OCI-LY1 (cell line): ENCODE data around the gene MAP3K19.

Experiments used
- H2AFZ ChIP-seq: fragments of 200-600 bp; sonication (generic), shearing (Covaris generic); 2 replicates; pipeline ENCODE4 v1.6.0; 2014; ENCODE audit warnings: antibody characterized with exemption, mild to moderate bottlenecking, low read length
- H3F3A ChIP-seq: fragments of 200-600 bp; sonication (generic), shearing (Covaris generic); 2 replicates; pipeline ENCODE4 v1.6.0; 2014; ENCODE audit warnings: mild to moderate bottlenecking, antibody characterized with exemption, low read length, moderate library complexity; ENCODE audit not compliant: insufficient read depth
- H3K27ac ChIP-seq: fragments of 200-600 bp; sonication (generic); 2 replicates; pipeline ENCODE4 v1.5.1; 2014; ENCODE audit warnings: low read length, mixed run types, mild to moderate bottlenecking, low read depth; ENCODE audit not compliant: poor library complexity, severe bottlenecking
- H3K27me3 ChIP-seq: fragments of 200-600 bp; sonication (generic); 2 replicates; pipeline ENCODE4 v1.6.0; 2014; ENCODE audit warnings: antibody characterized with exemption, mild to moderate bottlenecking, low read length, moderate library complexity; ENCODE audit not compliant: insufficient read depth
- H3K36me3 ChIP-seq: fragments of 200-600 bp; sonication (generic); 2 replicates; pipeline ENCODE4 v1.6.1; 2014; ENCODE audit warnings: mild to moderate bottlenecking, antibody characterized with exemption, low read length, moderate library complexity, mixed read lengths; ENCODE audit not compliant: insufficient read depth
- H3K4me1 ChIP-seq: fragments of 200-600 bp; sonication (generic); 2 replicates; pipeline ENCODE4 v1.5.1; 2014; ENCODE audit warnings: mild to moderate bottlenecking, low read length, moderate library complexity; ENCODE audit not compliant: insufficient read depth, severe bottlenecking
- H3K4me2 ChIP-seq: fragments of 200-600 bp; sonication (generic), shearing (Covaris generic); 2 replicates; pipeline ENCODE4 v1.6.1; 2014; ENCODE audit warnings: low read length
- H3K4me3 ChIP-seq: fragments of 200-600 bp; sonication (generic); 2 replicates; pipeline ENCODE4 v1.5.1; 2014; ENCODE audit warnings: low read length, low read depth, mild to moderate bottlenecking, mixed read lengths; ENCODE audit not compliant: poor library complexity, severe bottlenecking
- H3K79me2 ChIP-seq: fragments of 200-600 bp; shearing (Covaris generic); 2 replicates; pipeline ENCODE4 v1.6.1; 2016; ENCODE audit warnings: mixed run types, low read length, mixed read lengths; ENCODE audit not compliant: insufficient read depth
- H3K9ac ChIP-seq: fragments of 200-600 bp; sonication (generic), shearing (Covaris generic); 2 replicates; pipeline ENCODE4 v1.6.1; 2014; ENCODE audit warnings: mild to moderate bottlenecking, low read length, mixed read lengths
- H3K9me2 ChIP-seq: fragments of 200-600 bp; sonication (generic), shearing (Covaris generic); 2 replicates; pipeline ENCODE4 v1.6.1; 2014; ENCODE audit warnings: low read depth, mild to moderate bottlenecking, low read length, mixed read lengths
- H3K9me3 ChIP-seq: fragments of 200-600 bp; shearing (Covaris generic); 2 replicates; pipeline ENCODE4 v1.6.1; 2014; ENCODE audit warnings: low read length, mixed read lengths
- H4K20me1 ChIP-seq: fragments of 200-600 bp; sonication (generic), shearing (Covaris generic); 2 replicates; pipeline ENCODE4 v1.6.0; 2016; ENCODE audit warnings: mild to moderate bottlenecking, low read length; ENCODE audit not compliant: insufficient read depth
- EZH2 ChIP-seq: fragments of 200-600 bp; sonication (generic), shearing (Covaris generic); IDR thresholded peaks from 2 replicates; pipeline ENCODE4 v1.8.0; 2017; ENCODE audit warnings: borderline replicate concordance, mixed run types, mild to moderate bottlenecking, antibody characterized with exemption, low read length, moderate library complexity, mixed read lengths
- TF ChIP-seq, protein P1 (sequence below): fragments of 200-600 bp; sonication (generic), shearing (Covaris generic); IDR thresholded peaks from 2 replicates; pipeline ENCODE4 v1.5.1; 2017; ENCODE audit warnings: mild to moderate bottlenecking, antibody characterized with exemption, low read length, moderate library complexity, mixed read lengths

The MAP3K19 gene

DNA sequence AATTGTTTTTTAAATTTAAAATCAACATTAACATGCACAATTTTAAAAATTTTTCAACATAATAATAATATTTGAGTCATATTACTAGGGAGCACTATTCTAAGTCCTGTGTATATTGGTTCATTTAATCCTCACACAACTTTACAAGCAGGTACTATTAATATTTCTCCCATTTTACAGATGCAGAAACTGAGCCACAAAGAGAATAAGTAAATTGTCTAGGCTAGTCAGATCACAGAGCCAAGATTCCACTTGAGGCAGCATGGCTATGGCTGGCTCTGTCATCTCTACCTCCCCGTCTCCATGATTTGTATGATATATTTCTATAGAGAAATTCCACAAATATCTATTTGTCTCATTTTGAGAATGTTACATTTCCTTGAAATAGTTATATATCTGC is 113.5 kb downstream of the MAP3K19 start:
- Histone ChIP-seq H3F3A (no peaks in the 10 kb centered on the region), H3K4me1 (peaks cover 12% of the 10 kb centered on the region), H3K36me3 (peaks cover 69% of the 10 kb centered on the region), H3K9me3 (no peaks in the 10 kb centered on the region), H3K9ac (no peak overlapping the region), H3K9me2 (no peaks in the 10 kb centered on the region), H3K27me3 (no peaks in the 10 kb centered on the region), H3K27ac (no peak overlapping the region), H3K79me2 (peaks cover 83% of the 10 kb centered on the region), H3K4me3 (no peak overlapping the region), H2AFZ (no peak overlapping the region), H3K4me2 (no peak overlapping the region), H4K20me1 (peaks cover 5% of the 10 kb centered on the region; the same call in 1 of the 2 replicates)
- TF ChIP-seq, protein P1, sequence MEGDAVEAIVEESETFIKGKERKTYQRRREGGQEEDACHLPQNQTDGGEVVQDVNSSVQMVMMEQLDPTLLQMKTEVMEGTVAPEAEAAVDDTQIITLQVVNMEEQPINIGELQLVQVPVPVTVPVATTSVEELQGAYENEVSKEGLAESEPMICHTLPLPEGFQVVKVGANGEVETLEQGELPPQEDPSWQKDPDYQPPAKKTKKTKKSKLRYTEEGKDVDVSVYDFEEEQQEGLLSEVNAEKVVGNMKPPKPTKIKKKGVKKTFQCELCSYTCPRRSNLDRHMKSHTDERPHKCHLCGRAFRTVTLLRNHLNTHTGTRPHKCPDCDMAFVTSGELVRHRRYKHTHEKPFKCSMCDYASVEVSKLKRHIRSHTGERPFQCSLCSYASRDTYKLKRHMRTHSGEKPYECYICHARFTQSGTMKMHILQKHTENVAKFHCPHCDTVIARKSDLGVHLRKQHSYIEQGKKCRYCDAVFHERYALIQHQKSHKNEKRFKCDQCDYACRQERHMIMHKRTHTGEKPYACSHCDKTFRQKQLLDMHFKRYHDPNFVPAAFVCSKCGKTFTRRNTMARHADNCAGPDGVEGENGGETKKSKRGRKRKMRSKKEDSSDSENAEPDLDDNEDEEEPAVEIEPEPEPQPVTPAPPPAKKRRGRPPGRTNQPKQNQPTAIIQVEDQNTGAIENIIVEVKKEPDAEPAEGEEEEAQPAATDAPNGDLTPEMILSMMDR, result no peak
- no peak for TF ChIP-seq EZH2

DNA sequence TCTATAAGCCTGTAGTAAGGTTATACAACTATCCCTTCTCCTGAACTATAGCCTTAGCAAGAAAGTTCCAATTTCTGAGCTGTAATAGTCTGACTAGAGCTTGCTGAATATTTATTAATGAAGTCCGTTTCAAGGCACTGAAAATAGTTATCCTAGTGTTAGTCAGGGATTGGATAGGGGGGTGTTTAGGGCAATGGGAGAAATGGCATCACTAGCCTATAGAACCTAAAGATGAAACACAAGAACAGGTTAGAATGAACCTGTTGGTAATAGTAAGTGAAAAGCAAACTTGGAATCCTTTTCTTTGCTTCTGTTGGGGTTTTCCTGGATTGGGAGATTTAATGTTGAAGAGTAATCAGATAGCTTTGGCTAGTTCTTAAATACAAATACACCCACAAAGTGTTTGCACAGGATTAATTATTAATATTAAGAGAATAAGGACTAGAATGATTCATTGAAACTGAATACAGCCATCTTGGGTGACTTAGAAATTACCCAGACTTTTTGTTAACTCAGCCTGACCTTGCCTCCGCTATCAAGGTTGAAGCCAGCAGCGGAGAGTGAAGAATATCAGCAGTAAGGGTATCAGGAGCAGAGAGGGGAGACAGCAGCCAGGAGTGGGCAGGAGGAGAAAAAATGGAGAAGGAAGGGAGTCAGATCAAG is 114.3 kb downstream of the MAP3K19 start:
- H3K36me3 ChIP-seq, result peaks cover 64% of the 10 kb centered on the region
- peaks cover 12% of the 10 kb centered on the region for H3K4me1 ChIP-seq
- H3K27ac ChIP-seq, result no peak overlapping the region
- H3K4me3 ChIP-seq, result no peak overlapping the region
- peaks cover 5% of the 10 kb centered on the region; the same call in 1 of the 2 replicates for H4K20me1 ChIP-seq
- peaks cover 90% of the 10 kb centered on the region for H3K79me2 ChIP-seq
- H3K9me3 ChIP-seq, result no peaks in the 10 kb centered on the region
- H2AFZ ChIP-seq, result no peak overlapping the region
- no peak for TF ChIP-seq EZH2
- TF ChIP-seq, protein P1, result no peak
- no peaks in the 10 kb centered on the region for H3F3A ChIP-seq
- no peaks in the 10 kb centered on the region for H3K27me3 ChIP-seq
- no peak overlapping the region for H3K9ac ChIP-seq
- H3K4me2 ChIP-seq, result no peak overlapping the region
- H3K9me2 ChIP-seq, result no peaks in the 10 kb centered on the region

DNA sequence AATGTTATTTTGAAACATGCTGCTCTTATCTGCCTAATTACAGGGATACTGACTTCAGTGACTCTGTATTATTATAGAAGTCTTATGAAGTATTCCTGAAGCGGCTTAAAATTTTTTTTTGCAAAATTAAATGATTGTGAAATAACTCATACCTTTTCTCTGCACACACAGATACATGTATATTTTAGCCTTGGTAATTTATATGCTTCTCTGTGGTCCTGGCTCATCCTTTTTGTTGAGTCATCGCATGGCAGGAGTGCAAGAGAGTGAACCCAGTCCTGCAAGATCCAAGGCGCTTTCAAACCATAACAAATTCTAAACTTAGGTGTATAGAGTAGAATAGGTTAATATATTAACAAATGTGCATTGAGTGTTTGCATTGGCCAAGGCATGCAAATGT is 120.1 kb downstream of the MAP3K19 start:
- no peaks in the 10 kb centered on the region for H3K27me3 ChIP-seq
- no peaks in the 10 kb centered on the region for H3K4me1 ChIP-seq
- H3K4me2 ChIP-seq, result no peak overlapping the region
- no peak overlapping the region for H3K27ac ChIP-seq
- H3K9me2 ChIP-seq, result no peaks in the 10 kb centered on the region
- H3F3A ChIP-seq, result no peaks in the 10 kb centered on the region
- no peak overlapping the region for H3K9ac ChIP-seq
- peaks cover 99% of the 10 kb centered on the region for H3K79me2 ChIP-seq
- no peaks in the 10 kb centered on the region for H3K9me3 ChIP-seq
- peaks cover 74% of the 10 kb centered on the region for H3K36me3 ChIP-seq
- H2AFZ ChIP-seq, result no peak overlapping the region
- no peak for TF ChIP-seq EZH2
- TF ChIP-seq, protein P1, result no peak
- no peaks in the 10 kb centered on the region for H4K20me1 ChIP-seq
- no peak overlapping the region for H3K4me3 ChIP-seq
